GM12801 (cell line): ENCODE data around the gene PCSK5.

Experiments used
- CTCF ChIP-seq: IDR thresholded peaks from one replicate; pipeline ENCODE4 v1.5.1; 2011; ENCODE audit warnings: control low read depth; ENCODE audit not compliant: insufficient read length; ENCODE audit errors: extremely low read depth

PCSK5 gene

GRCh38 chr9:75921391-75922127 is 31.1 kb downstream of the PCSK5 start:
- TF ChIP-seq CTCF: no peak

- no peak for TF ChIP-seq CTCF
Observed at GRCh38 chr9:75926385-75926784, 35.9 kb downstream of the PCSK5 start.

- no peak for TF ChIP-seq CTCF
Observed at GRCh38 chr9:75927356-75927755, 36.9 kb downstream of the PCSK5 start.

- TF ChIP-seq CTCF: no peak
Observed at GRCh38 chr9:75930190-75930589, 39.7 kb downstream of the PCSK5 start.

GRCh38 chr9:75930730-75931321 is 40.4 kb downstream of the PCSK5 start:
- TF ChIP-seq CTCF: no peak

- TF ChIP-seq CTCF: no peak
Observed at GRCh38 chr9:75933982-75934381, 43.5 kb downstream of the PCSK5 start.

GRCh38 chr9:75935591-75935990 is 45.1 kb downstream of the PCSK5 start:
- TF ChIP-seq CTCF: no peak
